CD4-positive, alpha-beta T cell treated with Interleukin-2 at 100 ng/mL for 4 hours (primary cell): ENCODE data around the gene RAD51B.

Experiments used
- DNase-seq: peaks from one replicate; pipeline ENCODE4 v3.0.0-alpha.2; 2020; ENCODE audit warnings: low spot score

RAD51B gene

DNA sequence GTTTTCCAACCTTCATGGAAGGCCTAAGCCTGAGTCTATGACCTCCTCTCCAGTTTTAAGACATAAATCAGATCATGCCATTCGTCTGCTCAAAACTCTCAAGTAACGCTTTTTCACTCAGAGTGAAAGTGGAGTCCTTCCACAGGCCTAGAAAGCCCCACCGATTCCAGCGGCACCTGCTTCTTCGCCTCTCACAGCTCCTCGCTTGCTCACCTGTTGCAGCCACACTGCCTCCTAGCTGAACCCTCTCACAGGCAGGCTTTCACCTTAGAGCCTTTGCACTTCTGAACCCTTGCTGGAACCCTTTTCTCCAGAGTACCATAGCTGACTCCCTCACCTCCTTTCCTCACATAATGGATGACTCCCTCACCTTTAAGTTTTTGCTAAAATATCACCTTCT lies 672.2 kb downstream of the RAD51B start:
- no peak for DNase-seq

DNA sequence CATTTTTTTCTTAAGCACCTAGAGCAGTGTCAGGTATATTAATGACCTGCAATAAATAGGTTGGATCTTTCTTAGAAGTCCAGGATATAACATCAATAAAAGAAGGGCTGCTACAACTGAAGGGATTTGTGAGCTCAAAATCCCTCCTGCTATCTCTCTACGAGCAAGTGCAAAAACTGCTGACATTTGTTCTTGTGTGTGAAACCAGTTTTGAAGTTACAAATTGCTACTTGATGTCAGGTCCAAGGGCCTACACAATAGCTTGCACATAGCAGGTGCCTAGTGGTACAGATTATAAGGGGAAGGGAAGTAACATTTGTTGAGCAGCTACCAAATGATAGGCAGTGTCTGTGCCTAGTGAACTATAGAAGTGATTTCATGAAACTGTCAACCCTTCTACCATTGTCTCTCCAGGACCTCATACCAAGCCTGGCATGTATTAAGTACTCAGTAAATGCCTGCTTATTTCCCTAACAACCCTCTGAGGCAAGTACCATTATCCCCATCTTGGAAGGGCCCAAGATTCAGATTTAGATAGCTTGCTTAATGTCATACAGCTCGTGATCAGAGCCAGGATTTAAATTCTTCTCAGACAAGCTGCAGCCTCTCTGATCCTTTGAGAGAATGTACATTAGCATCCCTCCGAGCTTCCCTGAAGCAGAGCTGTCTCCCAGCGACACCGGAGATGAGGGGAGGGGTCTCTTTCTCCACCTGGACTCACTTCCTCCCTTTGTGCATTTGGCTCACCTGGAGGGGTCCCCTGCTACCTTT lies 673.0 kb downstream of the RAD51B start:
- no peak for DNase-seq

DNA sequence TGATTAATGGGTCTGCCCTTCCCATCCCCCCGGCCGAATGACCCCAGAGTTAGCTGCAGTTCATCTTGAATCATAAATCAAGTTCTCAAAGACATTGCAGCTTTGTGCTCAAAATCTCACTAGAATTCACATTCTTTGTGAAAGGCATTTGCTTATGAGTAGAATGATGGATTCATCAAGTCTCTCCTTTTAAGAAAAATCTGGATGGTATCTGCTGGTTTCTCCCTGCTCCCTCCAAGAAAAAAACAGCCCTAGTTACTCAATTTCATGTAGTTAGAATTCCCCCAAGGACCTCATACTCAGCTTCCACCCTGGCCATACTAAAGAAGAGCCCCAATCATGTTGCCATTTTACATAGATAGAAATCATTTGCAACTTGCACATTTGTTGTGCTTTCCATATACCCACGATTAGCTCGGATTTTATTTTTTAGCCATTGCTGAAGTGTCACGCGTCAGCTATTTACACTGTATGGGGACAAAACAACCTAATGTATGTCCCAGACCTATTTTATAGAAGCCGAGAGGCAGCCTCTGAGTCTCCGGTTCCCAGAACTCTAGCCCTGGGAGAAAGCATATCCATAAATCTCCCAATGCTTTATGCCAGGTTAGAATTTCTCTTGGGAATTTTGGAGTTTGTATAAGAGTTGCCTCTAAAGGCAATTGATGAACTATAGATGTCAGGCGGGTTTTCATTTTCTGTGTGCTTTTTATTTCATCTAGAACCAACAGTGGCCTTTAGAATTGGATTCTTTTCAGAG lies 673.8 kb downstream of the RAD51B start:
- DNase-seq: no peak

GRCh38 chr14:68495101-68496039 lies 675.8 kb downstream of the RAD51B start:
- no peak for DNase-seq

DNA sequence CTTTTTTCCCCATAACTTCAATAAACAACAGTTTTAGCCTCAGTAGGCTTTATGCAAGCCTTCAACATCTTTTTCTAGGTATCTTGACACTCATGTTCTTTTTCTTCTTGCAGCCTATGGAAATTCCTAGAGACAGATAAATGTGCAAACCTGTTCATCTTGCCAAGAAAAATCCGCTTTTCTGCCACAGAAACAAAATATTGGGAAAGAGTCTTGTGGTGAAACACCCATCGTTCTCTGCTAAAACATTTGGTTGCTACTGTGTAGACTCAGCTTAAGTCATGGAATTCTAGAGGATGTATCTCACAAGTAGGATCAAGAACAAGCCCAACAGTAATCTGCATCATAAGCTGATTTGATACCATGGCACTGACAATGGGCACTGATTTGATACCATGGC lies 677.4 kb downstream of the RAD51B start:
- DNase-seq: no peak

- DNase-seq: no peak
Observed at GRCh38 chr14:68499451-68499850, 679.9 kb downstream of the RAD51B start.

DNA sequence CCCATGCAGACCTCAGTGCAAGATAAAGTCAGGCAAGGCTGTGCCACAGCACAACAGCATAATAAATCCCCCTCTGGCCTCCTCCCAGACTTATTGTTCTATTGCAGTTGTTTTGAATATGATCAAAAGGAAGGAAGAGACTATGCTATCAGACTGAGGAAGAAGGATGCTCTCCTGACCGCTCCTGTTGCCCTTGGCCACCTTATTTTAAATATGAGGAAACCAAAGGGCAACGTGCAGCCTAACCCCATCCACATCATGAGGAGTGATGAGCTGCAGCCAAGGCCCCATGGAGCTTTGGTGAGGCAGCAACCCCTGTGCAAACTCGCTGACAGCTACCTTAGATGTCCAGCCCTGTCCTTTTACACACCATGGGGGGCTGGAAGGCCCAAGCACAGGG lies 681.6 kb downstream of the RAD51B start:
- no peak for DNase-seq

DNA sequence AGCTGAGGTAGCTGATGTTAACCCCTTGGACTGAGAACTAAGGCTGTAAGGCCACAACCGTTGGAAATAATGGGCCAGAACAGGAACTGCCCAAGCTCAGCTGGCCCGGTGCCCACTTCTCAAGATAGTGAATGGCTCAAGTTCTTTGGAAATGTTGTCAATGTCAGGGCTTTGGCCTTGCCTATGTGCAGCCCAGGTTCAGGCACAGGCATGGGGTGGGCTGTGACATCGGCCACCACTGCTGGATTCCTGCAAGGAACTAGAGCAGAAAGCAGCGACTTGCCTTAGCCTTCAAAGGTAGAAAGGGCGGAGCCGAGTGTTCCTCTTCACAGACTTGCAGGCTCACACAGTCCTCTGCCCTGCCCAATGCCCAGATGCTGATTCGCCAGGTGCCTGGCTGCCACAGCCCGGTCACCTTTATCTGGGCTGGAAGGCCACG lies 682.1 kb downstream of the RAD51B start:
- no peak for DNase-seq

DNA sequence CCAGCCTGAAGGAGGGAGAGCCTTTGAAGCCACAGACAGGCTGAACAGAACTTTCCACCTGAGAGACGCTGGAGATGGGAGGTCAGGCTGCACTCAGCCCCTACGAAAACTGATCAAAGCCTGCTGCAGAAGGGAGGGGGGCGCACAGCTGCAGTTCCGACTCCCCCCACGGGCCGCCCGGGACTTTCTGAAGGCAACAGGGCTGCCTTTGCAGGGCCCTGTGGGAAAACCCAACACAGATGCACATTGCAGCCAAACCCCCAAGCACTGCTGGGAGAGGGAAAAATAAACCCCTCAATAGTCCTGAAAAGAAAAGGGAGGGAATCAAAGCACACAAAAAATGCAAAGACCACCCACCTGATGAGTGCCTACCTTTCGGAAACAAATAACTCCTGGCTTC lies 682.7 kb downstream of the RAD51B start:
- DNase-seq: no peak

GRCh38 chr14:68503186-68503825 lies 683.7 kb downstream of the RAD51B start:
- no peak for DNase-seq

DNA sequence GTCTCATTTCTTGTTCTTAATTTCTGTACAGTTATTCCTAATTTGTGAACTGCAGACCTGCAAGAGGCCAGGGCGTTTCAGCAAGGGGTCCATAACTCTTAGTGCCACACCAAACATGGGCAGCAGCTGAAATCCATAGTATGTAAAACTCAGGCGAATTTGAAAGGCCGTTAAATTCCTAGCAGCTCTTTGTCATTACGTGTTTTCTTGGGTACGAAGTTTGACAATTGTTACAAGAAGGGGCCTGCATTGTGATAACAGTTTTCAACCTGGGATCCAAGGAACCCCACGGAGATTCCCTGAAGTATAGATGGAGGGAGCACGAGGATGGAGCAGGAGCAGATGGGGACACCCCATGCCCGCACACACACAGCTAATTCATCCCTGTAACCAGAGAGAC lies 685.3 kb downstream of the RAD51B start:
- no peak for DNase-seq

DNA sequence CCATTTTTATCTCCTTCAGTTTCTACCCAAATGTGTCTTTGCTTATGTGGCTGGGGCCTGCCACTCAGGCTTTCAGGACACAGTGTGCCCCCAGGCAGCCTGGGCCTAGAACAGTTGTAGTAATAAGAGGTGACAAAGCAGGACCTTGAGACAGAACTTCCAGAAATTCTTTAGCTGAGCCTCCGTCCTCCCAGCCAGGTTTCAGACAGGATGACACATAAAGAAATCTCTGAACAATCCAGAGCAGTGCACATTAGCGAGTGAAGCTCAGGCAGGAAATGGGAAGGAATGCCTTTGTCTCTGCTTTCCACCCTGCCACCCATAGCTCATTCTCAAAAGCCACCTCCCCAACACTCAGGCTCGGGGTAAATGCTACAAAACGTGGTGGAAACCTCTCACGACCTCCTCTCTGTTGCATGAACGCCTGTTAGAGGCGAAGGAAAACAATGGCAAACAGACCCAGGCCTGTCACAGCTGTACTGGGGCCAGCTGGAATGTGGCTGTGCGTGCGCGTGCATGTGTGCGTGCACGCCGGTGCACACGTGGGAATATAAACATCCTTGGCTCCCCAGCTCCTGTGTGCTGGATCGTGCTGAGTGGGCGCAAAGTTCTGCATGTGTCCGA lies 686.6 kb downstream of the RAD51B start:
- no peak for DNase-seq

DNA sequence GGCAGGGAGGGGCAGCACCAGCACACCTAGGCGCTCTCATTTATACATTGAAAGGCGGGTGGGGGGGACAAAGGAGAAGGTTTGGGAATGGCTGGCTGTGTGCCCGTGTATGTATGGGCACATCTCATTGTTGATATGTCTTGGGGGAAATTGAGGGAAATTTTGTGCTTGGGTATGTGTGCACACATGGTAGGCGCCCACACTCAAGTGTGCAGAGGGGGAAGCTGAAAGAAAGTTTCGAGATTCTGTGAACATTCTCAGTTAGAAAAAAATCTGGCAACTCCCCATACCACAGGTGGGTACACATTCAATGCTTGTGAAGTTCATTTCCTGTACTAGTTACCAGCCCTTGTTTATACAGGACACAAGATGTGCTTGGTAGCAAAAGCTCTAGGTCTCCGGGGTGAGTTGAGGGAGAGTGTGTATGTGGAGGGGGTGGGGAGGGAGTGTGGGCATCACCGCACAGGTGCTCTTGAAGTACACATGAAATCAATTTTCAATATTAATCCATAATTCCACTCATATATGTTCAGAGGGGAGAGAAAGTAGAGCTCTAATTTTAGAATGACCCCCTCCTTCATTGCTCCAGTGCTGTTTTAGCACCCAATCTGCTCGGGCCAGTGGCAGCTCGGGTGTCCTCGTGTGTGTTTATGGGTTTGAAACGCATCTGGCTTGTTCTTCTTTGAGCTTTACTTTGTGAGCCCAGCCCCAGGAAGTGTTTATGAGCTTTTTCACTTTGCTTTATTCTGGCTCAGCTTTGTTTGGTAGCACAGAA lies 687.3 kb downstream of the RAD51B start:
- DNase-seq: peak; percentile 68

DNA sequence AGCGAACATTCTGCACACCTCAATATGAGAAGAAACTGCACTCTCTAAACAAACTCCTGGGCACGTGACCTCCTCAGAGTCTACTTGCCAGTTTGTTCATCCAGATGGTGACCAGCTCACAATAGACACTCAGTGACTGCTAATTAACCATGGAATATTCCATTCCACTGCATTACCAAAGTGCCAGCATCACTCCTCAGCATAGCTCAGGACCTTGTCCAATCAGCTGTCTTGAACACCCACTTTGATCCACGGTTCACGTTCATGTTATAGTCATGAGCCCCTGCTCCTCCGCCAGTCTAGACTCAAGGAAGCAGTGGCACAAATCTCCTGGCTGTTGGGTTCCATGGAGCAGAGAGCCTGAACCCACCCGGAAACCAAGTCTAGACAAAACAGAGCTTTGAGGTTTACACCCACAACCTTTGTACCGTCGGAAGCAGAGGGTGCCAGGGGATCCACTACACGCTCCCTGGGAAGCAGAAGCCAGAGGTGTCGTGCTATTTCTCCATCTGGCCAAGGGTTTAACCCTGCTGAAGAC lies 688.0 kb downstream of the RAD51B start:
- peak; percentile 65 for DNase-seq

DNA sequence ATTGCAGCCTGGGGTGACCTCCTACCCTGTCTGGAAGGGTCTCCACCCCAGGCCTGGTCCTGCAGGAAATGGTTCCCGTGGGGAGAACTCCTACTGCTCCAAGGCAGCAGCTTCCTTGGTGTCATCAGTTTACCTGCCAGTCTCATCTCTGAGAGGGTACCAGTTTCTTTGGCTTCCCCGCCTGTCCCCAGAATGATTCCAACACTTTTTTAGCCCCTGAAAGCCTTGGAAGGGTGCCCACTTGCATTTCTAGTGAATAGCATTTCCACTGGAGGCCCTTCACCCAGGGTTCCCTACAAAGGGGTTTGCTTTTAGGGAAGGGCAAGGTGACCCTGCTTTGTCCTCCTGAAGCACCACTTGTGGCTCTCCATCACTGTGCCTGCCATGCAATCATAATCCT lies 689.0 kb downstream of the RAD51B start:
- no peak for DNase-seq

DNA sequence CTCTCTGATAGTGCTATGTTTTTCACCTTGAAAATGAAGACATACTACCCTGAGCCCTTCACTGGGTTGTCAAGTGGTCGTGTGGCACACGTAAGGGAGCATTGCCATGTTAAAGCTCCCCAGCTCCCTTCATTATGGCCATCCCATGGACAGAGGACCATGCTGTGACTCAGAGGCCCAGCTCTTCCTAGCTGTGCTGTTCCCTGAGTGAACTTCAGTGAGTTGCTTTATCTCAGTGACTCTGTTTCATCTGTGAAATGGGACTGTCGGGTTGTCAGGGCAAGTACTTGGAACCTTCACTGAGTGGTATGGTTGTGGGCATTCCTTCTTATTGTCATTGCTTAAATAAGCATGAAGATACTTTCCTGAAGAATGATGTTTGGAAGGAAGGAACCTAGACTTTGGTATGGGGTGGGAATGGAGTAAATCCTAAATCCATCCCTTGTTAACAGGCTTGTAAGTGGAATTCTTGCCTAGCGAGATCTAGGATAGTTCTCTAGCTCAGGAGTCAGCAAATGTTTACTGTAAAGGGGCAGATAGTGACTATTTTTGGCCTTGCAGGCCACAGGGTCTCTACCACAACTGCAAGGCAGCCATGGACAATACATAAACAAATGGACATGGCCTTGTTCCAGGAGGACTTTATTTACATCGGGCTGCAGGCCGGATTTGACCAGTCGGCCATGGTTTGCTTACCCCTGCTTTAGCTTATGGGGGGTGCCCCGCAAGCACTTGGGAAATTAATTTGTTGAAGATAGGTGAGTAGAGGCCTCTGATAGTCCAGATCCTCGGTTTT lies 689.8 kb downstream of the RAD51B start:
- DNase-seq: no peak

DNA sequence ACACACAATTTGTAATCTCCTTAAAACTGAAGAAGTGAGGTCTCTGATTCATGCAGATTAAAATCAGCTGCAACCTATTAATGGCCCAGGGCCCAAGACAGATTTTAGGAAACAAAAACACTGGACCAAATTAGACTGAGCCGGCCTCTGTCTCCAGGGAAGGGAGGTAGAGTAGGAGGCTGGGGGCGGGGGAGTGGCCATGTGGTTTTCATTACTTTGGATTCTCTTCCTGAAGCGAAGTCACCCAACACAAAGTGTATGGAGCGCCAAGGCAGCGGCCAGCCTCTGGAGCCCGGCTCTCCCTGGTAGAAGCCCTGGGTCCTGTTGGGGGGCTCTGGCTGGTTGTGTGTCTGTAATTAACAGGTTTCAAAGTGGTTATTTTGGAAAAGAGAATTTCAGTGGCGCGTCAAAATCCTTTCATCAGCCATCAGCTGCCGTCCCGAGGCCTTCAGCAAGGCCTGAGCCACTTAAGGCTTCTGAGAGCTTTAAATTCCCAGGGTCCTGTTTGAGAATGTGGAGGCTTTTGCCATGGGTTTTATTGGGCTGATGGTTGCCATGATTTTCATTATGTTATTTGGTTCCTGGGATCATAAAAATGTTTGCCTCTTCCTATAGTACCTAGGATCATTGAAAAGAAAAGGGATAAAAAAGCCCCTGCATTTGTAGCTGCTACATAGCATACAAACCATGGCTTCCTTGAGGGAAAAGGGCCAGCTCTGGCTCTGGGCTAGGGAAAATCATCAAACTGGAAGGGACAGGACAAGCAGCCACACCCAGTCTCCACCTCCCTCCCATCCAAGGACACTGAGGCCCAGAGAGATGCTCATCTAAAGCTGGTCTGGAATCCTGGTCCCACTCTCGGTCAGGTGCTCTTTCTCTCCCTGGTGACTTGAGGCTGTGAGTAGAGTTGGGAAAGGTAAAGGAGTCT lies 690.9 kb downstream of the RAD51B start:
- no peak for DNase-seq
